Gastrocnemius medialis (tissue), 4 donors: ENCODE measurements around the gene HS3ST4. TPM values are rescaled to one million over a fixed set of nuclear protein-coding genes. Genes with fewer than 3 reads are reported as not detected.

ENCODE experiments used
- ATAC-seq, 2 donors: fragments of 150-250 bp; one replicate each; pipeline ENCODE4 v1.9.1; 2016
- DNase-seq, 2 donors: peaks; one replicate each; pipeline ENCODE4 v3.0.0-alpha.2; 2019
- H3K27ac ChIP-seq, 4 donors: fragments of 200-600 bp; sonication (generic); 1 replicate in 1 of 4; 2 replicates in 3 of 4; pipeline ENCODE4 v1.5.1; 2016 to 2018; ENCODE audit warnings: mild to moderate bottlenecking in 2 of 4, moderate library complexity in 1 of 4
- H3K27me3 ChIP-seq, 3 donors: fragments of 200-600 bp; sonication (generic) in 2 of 3; 1 replicate in 1 of 3; 2 replicates in 2 of 3; pipeline versions ENCODE4 v1.5.1 to v1.6.0; 2016 to 2019; ENCODE audit warnings: mild to moderate bottlenecking in 1 of 3, moderate library complexity in 1 of 3
- H3K36me3 ChIP-seq, 2 donors: fragments of 200-600 bp; sonication (generic) in 1 of 2; one replicate each; pipeline ENCODE4 v1.5.1; 2017 to 2018
- H3K4me1 ChIP-seq, 2 donors: fragments of 200-600 bp; sonication (generic) in 1 of 2; one replicate each; pipeline ENCODE4 v1.5.1; 2016 to 2017; ENCODE audit warnings: mild to moderate bottlenecking in 2 of 2
- H3K4me3 ChIP-seq, 4 donors: fragments of 200-600 bp; sonication (generic) in 3 of 4; 1 replicate in 1 of 4; 2 replicates in 3 of 4; pipeline ENCODE4 v1.5.1; 2016 to 2019; ENCODE audit warnings: mild to moderate bottlenecking in 2 of 4
- H3K9me3 ChIP-seq, 3 donors: fragments of 200-600 bp; sonication (generic) in 2 of 3; 1 replicate in 1 of 3; 2 replicates in 2 of 3; pipeline ENCODE4 v1.5.1; 2016 to 2019
- CTCF ChIP-seq, 5 experiments: fragments of 450-650 bp in 3 of 5; fragments of 200-600 bp in 2 of 5; sonication (generic) in 2 of 5; IDR thresholded peaks in 4 of 5; conservative IDR thresholded peaks in 1 of 5; 1 replicate in 4 of 5; 2 replicates in 1 of 5; pipeline ENCODE4 v1.5.1; 2016 to 2019; ENCODE audit warnings: antibody characterized with exemption in 5 of 5, mild to moderate bottlenecking in 3 of 5, moderate library complexity in 3 of 5
- POLR2A ChIP-seq, 2 donors: fragments of 450-650 bp; IDR thresholded peaks; one replicate each; pipeline ENCODE4 v1.6.1; 2017; ENCODE audit warnings: antibody characterized with exemption in 2 of 2, mild to moderate bottlenecking in 2 of 2, moderate library complexity in 2 of 2
- in situ Hi-C, 4 donors: fragments of 200-750 bp; cut with MboI; loops; one replicate each; pipeline versions ENCODE4 v1.15.0 to v1.8.0; 2017; ENCODE audit warnings: low sequenced_read_pairs in 4 of 4
- intact Hi-C: fragments of 100-400 bp; cut with DNase I; formaldehyde crosslinking; loops from one replicate; pipeline ENCODE4 v1.15.1; 2023; ENCODE audit warnings: low total_unique reads
- total RNA-seq, 4 donors: library from RNA; depleted of rRNA; stranded (reverse); fragments of >200 nt; gene quantifications; one replicate each; pipeline versions ENCODE4 v1.1.0 to v1.2.3, GENCODE V29; 2016

The HS3ST4 gene
- total RNA-seq, 4 donors from 2014 or later, result not detected

- no peaks in the 10 kb centered on the region for H3K9me3 ChIP-seq
- H3K27me3 ChIP-seq, result no peaks in the 10 kb centered on the region
- intact Hi-C loops (no loop called here), in situ Hi-C loops (loop anchor here in 2 of 4 donors (25.0 kb wide), 1 partner anchor 1285 kb away; no protein-coding TSS in a partner anchor)
- no peak overlapping the region for H3K27ac ChIP-seq
- no peaks in the 10 kb centered on the region for H3K36me3 ChIP-seq
- H3K4me3 ChIP-seq, result no peak overlapping the region
- no peak for ATAC-seq
- no peak for TF ChIP-seq CTCF (IDR thresholded peaks at IDR 0.05 in 4 of 5, conservative IDR thresholded peaks at IDR 0.05 in 1 of 5)
- no peak for DNase-seq
- H3K4me1 ChIP-seq, result no peaks in the 10 kb centered on the region
Observed at GRCh38 chr16:25827709-25828108, 135.9 kb downstream of the HS3ST4 start.

GRCh38 chr16:25828510-25828909, 136.8 kb downstream of the HS3ST4 start:
- in situ Hi-C loops, result loop anchor here in 2 of 4 donors (25.0 kb wide), 1 partner anchor 1284 kb away; no protein-coding TSS in a partner anchor
- intact Hi-C loops, result no loop called here
- H3K27me3 ChIP-seq, result no peaks in the 10 kb centered on the region

GRCh38 chr16:25832291-25832690, 140.5 kb downstream of the HS3ST4 start:
- ATAC-seq (no peak), DNase-seq (no peak)
- in situ Hi-C loops, result loop anchor here in 2 of 4 donors (25.0 kb wide), 1 partner anchor 1280 kb away; no protein-coding TSS in a partner anchor
- intact Hi-C loops, result no loop called here
- Histone ChIP-seq H3K27me3 (no peaks in the 10 kb centered on the region), H3K9me3 (no peaks in the 10 kb centered on the region), H3K4me3 (no peak overlapping the region), H3K36me3 (no peaks in the 10 kb centered on the region), H3K4me1 (no peaks in the 10 kb centered on the region), H3K27ac (no peak overlapping the region)
- no peak for TF ChIP-seq CTCF (IDR thresholded peaks at IDR 0.05 in 4 of 5, conservative IDR thresholded peaks at IDR 0.05 in 1 of 5)
- no peak for TF ChIP-seq POLR2A (IDR thresholded peaks at IDR 0.05)

More at GRCh38 chr16:25828510-25828909, 136.8 kb downstream of the HS3ST4 start:
- no peak for TF ChIP-seq POLR2A (IDR thresholded peaks at IDR 0.05)
- no peak for TF ChIP-seq CTCF (IDR thresholded peaks at IDR 0.05 in 4 of 5, conservative IDR thresholded peaks at IDR 0.05 in 1 of 5)
- Histone ChIP-seq H3K36me3 (no peaks in the 10 kb centered on the region), H3K27ac (no peak overlapping the region), H3K9me3 (no peaks in the 10 kb centered on the region), H3K4me3 (no peak overlapping the region), H3K4me1 (no peaks in the 10 kb centered on the region)
- ATAC-seq (no peak), DNase-seq (no peak)

GRCh38 chr16:25834101-25834500, 142.3 kb downstream of the HS3ST4 start:
- ATAC-seq, result no peak
- TF ChIP-seq POLR2A (IDR thresholded peaks at IDR 0.05) (no peak), CTCF (IDR thresholded peaks at IDR 0.05 in 4 of 5, conservative IDR thresholded peaks at IDR 0.05 in 1 of 5) (no peak)
- no peaks in the 10 kb centered on the region for H3K27me3 ChIP-seq
- in situ Hi-C loops, result loop anchor here in 2 of 4 donors (25.0 kb wide), 1 partner anchor 1278 kb away; no protein-coding TSS in a partner anchor
- no peaks in the 10 kb centered on the region for H3K4me1 ChIP-seq
- H3K36me3 ChIP-seq, result no peaks in the 10 kb centered on the region
- DNase-seq, result no peak
- no peak overlapping the region for H3K4me3 ChIP-seq
- H3K9me3 ChIP-seq, result no peaks in the 10 kb centered on the region
- no peak overlapping the region for H3K27ac ChIP-seq
- intact Hi-C loops, result no loop called here

- in situ Hi-C loops, result loop anchor here in 2 of 4 donors (25.0 kb wide), 1 partner anchor 1277 kb away; no protein-coding TSS in a partner anchor
- no peak for DNase-seq
- no peaks in the 10 kb centered on the region for H3K4me1 ChIP-seq
- no peaks in the 10 kb centered on the region for H3K36me3 ChIP-seq
- no peaks in the 10 kb centered on the region for H3K9me3 ChIP-seq
- intact Hi-C loops, result no loop called here
- no peak overlapping the region for H3K4me3 ChIP-seq
- no peak for ATAC-seq
- H3K27ac ChIP-seq, result no peak overlapping the region
- no peaks in the 10 kb centered on the region for H3K27me3 ChIP-seq
- no peak for TF ChIP-seq CTCF (IDR thresholded peaks at IDR 0.05 in 4 of 5, conservative IDR thresholded peaks at IDR 0.05 in 1 of 5)
- no peak for TF ChIP-seq POLR2A (IDR thresholded peaks at IDR 0.05)
Observed at GRCh38 chr16:25835126-25835525, 143.4 kb downstream of the HS3ST4 start.
